GM12878 (cell line): ENCODE data around the gene HNRNPLL. TPM values are rescaled to one million over a fixed set of nuclear protein-coding genes. Genes with fewer than 3 reads are reported as not detected.

Source experiments
- ATAC-seq: fragments of 200-7000 bp; cut with Tn5 transposase; 3 replicates; pipeline ENCODE4 v1.9.1; 2020; ENCODE audit warnings: mild to moderate bottlenecking, moderate library complexity
- BruUV-seq: library from RNA; stranded (reverse); fragments of 400-500 nt; replicated peaks from 2 replicates; lab custom pipeline; 2021; lab: Mats Ljungman, UMichigan
- CTCF ChIA-PET: fragments of 300-600 bp; sonication (Branson Sonifier 250); formaldehyde crosslinking; extraction: SDS; loops from one replicate; lab custom pipeline; 2021; ENCODE audit warnings: inconsistent platforms; lab: Yijun Ruan, JAX
- POLR2A ChIA-PET: fragments of 350-600 bp; formaldehyde crosslinking; extraction: SDS; loops from one replicate; lab custom pipeline; 2021; ENCODE audit warnings: inconsistent platforms; lab: Charles Lee
- RAD21 ChIA-PET: fragments of 300-600 bp; sonication (Branson Sonifier 250); formaldehyde crosslinking; loops from one replicate; lab custom pipeline; 2023; ENCODE audit warnings: antibody characterized with exemption; ENCODE audit not compliant: unreplicated experiment; lab: Charles Lee
- SMC1A ChIA-PET: fragments of 300-600 bp; sonication (Branson Sonifier 250); formaldehyde crosslinking; loops from one replicate; lab custom pipeline; 2023; ENCODE audit not compliant: unreplicated experiment, uncharacterized antibody; lab: Charles Lee
- DNase-seq: peaks from one replicate; pipeline ENCODE4 v3.0.0-alpha.2; 2011; ENCODE audit warnings: low read depth, low spot score
- FAIRE-seq: peaks from 3 replicates; lab custom pipeline; 2011; peaks lifted over from hg19 to GRCh38; lab: Jason Lieb, UNC
- H2AFZ ChIP-seq: 2 replicates; pipeline ENCODE4 v1.6.0; 2011; ENCODE audit warnings: low read depth, low read length, control low read depth; ENCODE audit not compliant: control insufficient read depth
- H3K27ac ChIP-seq: 2 replicates; pipeline ENCODE4 v1.5.1; 2011; ENCODE audit warnings: control low read depth; ENCODE audit not compliant: control insufficient read depth, insufficient read depth
- H3K27me3 ChIP-seq, 2 experiments: replicated peaks in 1 of 2; 2 replicates each; pipeline versions ENCODE4 v1.6.0 to v1.6.1; 2011; ENCODE audit warnings: low read length in 1 of 2; ENCODE audit not compliant: control insufficient read depth in 2 of 2, insufficient read depth in 2 of 2
- H3K36me3 ChIP-seq, 2 experiments: 2 replicates each; pipeline ENCODE4 v1.5.1; 2011; ENCODE audit warnings: low read length in 1 of 2; ENCODE audit not compliant: control insufficient read depth in 2 of 2, insufficient read depth in 2 of 2
- H3K4me1 ChIP-seq: 2 replicates; pipeline ENCODE4 v1.6.1; 2011; ENCODE audit warnings: mild to moderate bottlenecking, low read length, moderate library complexity, mixed read lengths; ENCODE audit not compliant: control insufficient read depth, insufficient read depth
- H3K4me2 ChIP-seq: 2 replicates; pipeline ENCODE4 v1.6.0; 2011; ENCODE audit warnings: control low read depth; ENCODE audit not compliant: control insufficient read depth, insufficient read depth
- H3K4me3 ChIP-seq: fragments of 200-600 bp; sonication (generic); 2 replicates; pipeline ENCODE4 v1.5.1; 2016
- H3K79me2 ChIP-seq: 2 replicates; pipeline ENCODE4 v1.6.0; 2011; ENCODE audit warnings: low read length; ENCODE audit not compliant: control insufficient read depth, insufficient read depth
- H3K9ac ChIP-seq: 2 replicates; pipeline ENCODE4 v1.8.0; 2011; ENCODE audit warnings: low read length, control low read depth, mixed read lengths; ENCODE audit not compliant: control insufficient read depth, insufficient read depth
- H3K9me3 ChIP-seq: replicated peaks from 3 replicates; pipeline ENCODE4 v1.5.1; 2011; ENCODE audit warnings: mild to moderate bottlenecking, low read length; ENCODE audit not compliant: control insufficient read depth, insufficient read depth
- H4K20me1 ChIP-seq: 2 replicates; pipeline ENCODE4 v1.6.0; 2011; ENCODE audit not compliant: control insufficient read depth, insufficient read depth
- HDGF ChIP-seq: fragments of 450-650 bp; IDR thresholded peaks from 2 replicates; pipeline ENCODE4 v1.6.1; 2016; ENCODE audit warnings: antibody characterized with exemption
- KAT2A ChIP-seq: conservative IDR thresholded peaks from 2 replicates; pipeline ENCODE4 v1.6.1; 2011; ENCODE audit warnings: low read depth, low read length; ENCODE audit not compliant: control insufficient read depth
- NBN ChIP-seq: fragments of 450-650 bp; IDR thresholded peaks from 2 replicates; pipeline ENCODE4 v1.6.1; 2016
- SIN3A ChIP-seq: IDR thresholded peaks from 2 replicates; pipeline ENCODE4 v1.6.1; 2012; ENCODE audit warnings: low read depth, low read length, improper control_type of control experiment
- TAF1 ChIP-seq: IDR thresholded peaks from 2 replicates; pipeline ENCODE4 v1.6.1; 2011; ENCODE audit warnings: mild to moderate bottlenecking, low read depth, low read length, borderline replicate concordance
- TCF7 ChIP-seq: IDR thresholded peaks from 2 replicates; pipeline ENCODE4 v1.6.1; 2014; ENCODE audit warnings: antibody characterized with exemption, borderline replicate concordance
- WGBS: methylation state at CpG from one replicate; pipeline ENCODE4 v1.1.6; 2016; ENCODE audit warnings: low lambda C conversion rate; ENCODE audit not compliant: insufficient replicate concordance, insufficient coverage; ENCODE audit errors: missing lambda C conversion rate; 5-methylcytosine and 5-hydroxymethylcytosine counted together
- in situ Hi-C: fragments of 300-500 bp; cut with MboI; formaldehyde crosslinking; loops from 9 replicates; pipeline ENCODE4 v1.14.3; 2018; ENCODE audit warnings: mixed read lengths
- intact Hi-C: fragments of 100-400 bp; cut with micrococcal nuclease; formaldehyde crosslinking; loops from one replicate; pipeline ENCODE4 v1.14.2; 2022; ENCODE audit not compliant: unreplicated experiment
- polyA plus RNA-seq, 11 experiments: library from polyadenylated mRNA; depleted of rRNA in 4 of 11; unstranded in 6 of 11; stranded (reverse) in 5 of 11; fragments of >200 nt; fragmentation: Nextera tagmentation in 4 of 11; fragmentation: Illumina TruSeq in 1 of 11; extraction: Ambion mirVana in 4 of 11; extraction: Trizol in 1 of 11; gene quantifications; 1 replicate in 1 of 11; 2 replicates in 10 of 11; pipeline versions ENCODE4 v1.2.1 to v1.2.3, GENCODE V29; 2011 to 2016; ENCODE audit warnings: inconsistent platforms in 2 of 11, missing spikeins in 2 of 11, low read depth in 1 of 11
- total RNA-seq, 4 experiments: library from RNA; depleted of rRNA in 3 of 4; stranded (reverse); fragments of >200 nt in 3 of 4; fragmentation: Illumina TruSeq in 1 of 4; extraction: Trizol in 1 of 4; gene quantifications; 2 replicates each; pipeline versions ENCODE4 v1.2.1 to v1.2.3, GENCODE V29; 2013 to 2021
- TF ChIP-seq, protein P1 (sequence below): IDR thresholded peaks from 2 replicates; pipeline ENCODE4 v1.6.1; 2011; ENCODE audit warnings: mild to moderate bottlenecking, low read depth, low read length, moderate library complexity; ENCODE audit not compliant: insufficient replicate concordance
- TF ChIP-seq, protein P2 (sequence below): fragments of 450-650 bp; IDR thresholded peaks from 2 replicates; pipeline ENCODE4 v1.6.1; 2017; ENCODE audit warnings: low read depth, mild to moderate bottlenecking, moderate library complexity

HNRNPLL gene
- total and polyA plus RNA-seq, 10 of the 15 experiments (the other 5 are each of a cell fraction or from before 2014, with no cell fraction given), result 0.98 to 27.1 (median 2.9) TPM

DNA sequence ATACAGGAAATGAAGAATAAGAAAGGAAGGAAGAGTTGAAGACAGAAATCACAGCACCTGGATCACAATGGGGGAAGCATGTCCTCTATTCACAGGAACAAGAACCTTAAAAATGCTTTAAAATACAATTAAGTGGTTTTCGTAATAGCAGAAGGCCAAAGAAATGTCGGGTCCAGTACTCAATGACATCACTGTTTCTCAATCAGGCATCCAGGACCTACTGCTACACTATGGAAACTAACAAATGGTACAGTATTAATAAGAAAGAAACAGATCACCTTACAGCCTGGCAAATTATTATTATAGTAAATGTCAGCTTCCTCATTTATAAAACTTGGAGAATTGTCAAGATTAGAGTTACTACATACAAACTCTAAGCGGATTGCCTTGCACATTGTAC lies 15.8 kb downstream of the HNRNPLL start:
- Histone ChIP-seq H3K79me2 (no peaks in the 10 kb centered on the region), H3K4me1 (no peaks in the 10 kb centered on the region), H2AFZ (no peak overlapping the region), H3K4me2 (no peak overlapping the region), H3K27ac (no peak overlapping the region), H4K20me1 (no peaks in the 10 kb centered on the region), H3K27me3 (no peaks in the 10 kb centered on the region), H3K9me3 (no peaks in the 10 kb centered on the region; the same call in 2 of the 3 replicates), H3K4me3 (no peak overlapping the region), H3K9ac (no peak overlapping the region), H3K36me3 (no peaks in the 10 kb centered on the region)
- SMC1A ChIA-PET, result interaction anchor here (1.2 kb wide), 1 partner anchor 10 kb away, joined by 3 read pairs; no protein-coding TSS in a partner anchor
- no TSS peak for BruUV-seq
- DNase-seq (no peak), FAIRE-seq (no peak), ATAC-seq (no peak)
- no peak for TF ChIP-seq TAF1
- TF ChIP-seq KAT2A, result no peak
- TF ChIP-seq, protein P1, sequence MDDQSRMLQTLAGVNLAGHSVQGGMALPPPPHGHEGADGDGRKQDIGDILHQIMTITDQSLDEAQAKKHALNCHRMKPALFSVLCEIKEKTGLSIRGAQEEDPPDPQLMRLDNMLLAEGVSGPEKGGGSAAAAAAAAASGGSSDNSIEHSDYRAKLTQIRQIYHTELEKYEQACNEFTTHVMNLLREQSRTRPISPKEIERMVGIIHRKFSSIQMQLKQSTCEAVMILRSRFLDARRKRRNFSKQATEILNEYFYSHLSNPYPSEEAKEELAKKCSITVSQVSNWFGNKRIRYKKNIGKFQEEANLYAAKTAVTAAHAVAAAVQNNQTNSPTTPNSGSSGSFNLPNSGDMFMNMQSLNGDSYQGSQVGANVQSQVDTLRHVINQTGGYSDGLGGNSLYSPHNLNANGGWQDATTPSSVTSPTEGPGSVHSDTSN, result no peak
- TF ChIP-seq SIN3A, result no peak
- no peak for TF ChIP-seq HDGF
- no peak for TF ChIP-seq TCF7
- no peak for TF ChIP-seq NBN
- TF ChIP-seq, protein P2, sequence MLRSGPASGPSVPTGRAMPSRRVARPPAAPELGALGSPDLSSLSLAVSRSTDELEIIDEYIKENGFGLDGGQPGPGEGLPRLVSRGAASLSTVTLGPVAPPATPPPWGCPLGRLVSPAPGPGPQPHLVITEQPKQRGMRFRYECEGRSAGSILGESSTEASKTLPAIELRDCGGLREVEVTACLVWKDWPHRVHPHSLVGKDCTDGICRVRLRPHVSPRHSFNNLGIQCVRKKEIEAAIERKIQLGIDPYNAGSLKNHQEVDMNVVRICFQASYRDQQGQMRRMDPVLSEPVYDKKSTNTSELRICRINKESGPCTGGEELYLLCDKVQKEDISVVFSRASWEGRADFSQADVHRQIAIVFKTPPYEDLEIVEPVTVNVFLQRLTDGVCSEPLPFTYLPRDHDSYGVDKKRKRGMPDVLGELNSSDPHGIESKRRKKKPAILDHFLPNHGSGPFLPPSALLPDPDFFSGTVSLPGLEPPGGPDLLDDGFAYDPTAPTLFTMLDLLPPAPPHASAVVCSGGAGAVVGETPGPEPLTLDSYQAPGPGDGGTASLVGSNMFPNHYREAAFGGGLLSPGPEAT, result no peak
- POLR2A ChIA-PET, result no interaction called here
- CTCF ChIA-PET, result interaction anchor here (0.6 to 8.1 kb wide), 3 partner anchors 15 to 234 kb away, joined by 3 to 174 read pairs (median 3); partner anchors contain the start of gene HNRNPLL
- intact Hi-C loops, result no loop called here
- in situ Hi-C loops, result no loop called here
- 41% methylated on average over 3 of the region's 3 CpGs for WGBS
- RAD21 ChIA-PET, result interaction anchor here (9.1 kb wide), 1 partner anchor 137 kb away, joined by 134 read pairs; no protein-coding TSS in a partner anchor
